HG02763 (cell line): ENCODE measurements around the gene GYS2.
"Not testable (repeated sequence)": the region's sequence is repeated elsewhere in the genome, so short reads cannot be mapped to it uniquely, and the experiment has no call there.

ENCODE experiments used
- ATAC-seq: cut with Tn5 transposase; IDR thresholded peaks from one replicate; pipeline ENCODE4 v1.9.1; 2021; ENCODE audit warnings: mild to moderate bottlenecking, moderate library complexity; ENCODE audit not compliant: unreplicated experiment

Gene GYS2

GRCh38 chr12:21606175-21606574, 1.5 kb upstream of the GYS2 start:
- ATAC-seq = no peak

- no peak for ATAC-seq
These were observed 1.9 kb downstream of the GYS2 start for GRCh38 chr12:21602774-21603173.

- ATAC-seq = no peak
These were observed 4.5 kb downstream of the GYS2 start for GRCh38 chr12:21600196-21600595.

- ATAC-seq = no peak
These were observed 5.3 kb downstream of the GYS2 start for GRCh38 chr12:21599143-21599999.

- no peak for ATAC-seq
These were observed 6.0 kb downstream of the GYS2 start for GRCh38 chr12:21598651-21599050.

- not testable (repeated sequence) for ATAC-seq
These were observed 9.3 kb downstream of the GYS2 start for GRCh38 chr12:21595356-21595755.

- ATAC-seq = no peak
These were observed 19.2 kb downstream of the GYS2 start for GRCh38 chr12:21585485-21585884.

GRCh38 chr12:21584403-21585182, 20.1 kb downstream of the GYS2 start:
- ATAC-seq = not testable (repeated sequence)

GRCh38 chr12:21583587-21583986, 21.1 kb downstream of the GYS2 start:
- no peak for ATAC-seq

- no peak for ATAC-seq
These were observed 23.7 kb downstream of the GYS2 start for GRCh38 chr12:21580748-21581516.

- no peak for ATAC-seq
These were observed 27.1 kb downstream of the GYS2 start for GRCh38 chr12:21577516-21577915.

GRCh38 chr12:21576431-21576830, 28.2 kb downstream of the GYS2 start:
- no peak for ATAC-seq

GRCh38 chr12:21573733-21574358, 30.8 kb downstream of the GYS2 start:
- no peak for ATAC-seq

GRCh38 chr12:21571046-21571445, 33.6 kb downstream of the GYS2 start:
- ATAC-seq = no peak

GRCh38 chr12:21568115-21568514, 36.5 kb downstream of the GYS2 start:
- ATAC-seq = no peak

- no peak for ATAC-seq
These were observed 37.7 kb downstream of the GYS2 start for GRCh38 chr12:21566907-21567394.

- ATAC-seq = no peak
These were observed 38.3 kb downstream of the GYS2 start for GRCh38 chr12:21566223-21566906.

GRCh38 chr12:21562859-21563258, 41.8 kb downstream of the GYS2 start:
- ATAC-seq = no peak

- ATAC-seq = no peak
These were observed 43.5 kb downstream of the GYS2 start for GRCh38 chr12:21561158-21561557.
